NOMO-1 treated with dmso at 0.1 percent for 144 hours (cell line): Measurements from ENCODE around the gene LRRN2.
"Not testable (repeated sequence)": the region's sequence is repeated elsewhere in the genome, so short reads cannot be mapped to it uniquely, and the experiment has no call there.

ENCODE experiments used
- DNase-seq: peaks from one replicate; lab custom pipeline; 2025; ENCODE audit not compliant: unreplicated experiment; lab: John Stamatoyannopoulos, UW

LRRN2 gene

GRCh38 chr1:204633665-204634064 lies 51.9 kb downstream of the LRRN2 start:
- DNase-seq = no peak

GRCh38 chr1:204630132-204630905 lies 55.2 kb downstream of the LRRN2 start:
- no peak for DNase-seq

- DNase-seq = not testable (repeated sequence)
These were observed 56.1 kb downstream of the LRRN2 start for GRCh38 chr1:204629459-204629858.

GRCh38 chr1:204628868-204629267 lies 56.7 kb downstream of the LRRN2 start:
- DNase-seq = no peak

GRCh38 chr1:204627436-204627835 lies 58.1 kb downstream of the LRRN2 start:
- DNase-seq = no peak

- DNase-seq = no peak
These were observed 59.2 kb downstream of the LRRN2 start for GRCh38 chr1:204626381-204626780.

GRCh38 chr1:204624631-204625216 lies 60.8 kb downstream of the LRRN2 start:
- DNase-seq = no peak

GRCh38 chr1:204623894-204624361 lies 61.6 kb downstream of the LRRN2 start:
- no peak for DNase-seq

- no peak for DNase-seq
These were observed 62.1 kb downstream of the LRRN2 start for GRCh38 chr1:204623365-204623893.

- no peak for DNase-seq
These were observed 63.5 kb downstream of the LRRN2 start for GRCh38 chr1:204621996-204622395.

GRCh38 chr1:204621396-204621795 lies 64.1 kb downstream of the LRRN2 start:
- DNase-seq = no peak

GRCh38 chr1:204619721-204620120 lies 65.8 kb downstream of the LRRN2 start:
- no peak for DNase-seq

- DNase-seq = no peak
These were observed 67.3 kb downstream of the LRRN2 start for GRCh38 chr1:204618148-204618760.

- DNase-seq = no peak
These were observed 68.0 kb downstream of the LRRN2 start for GRCh38 chr1:204617256-204618147.

- no peak for DNase-seq
These were observed 68.9 kb downstream of the LRRN2 start for GRCh38 chr1:204616641-204617040.

GRCh38 chr1:204615881-204616280 lies 69.7 kb downstream of the LRRN2 start:
- no peak for DNase-seq

GRCh38 chr1:204613636-204614035 lies 71.9 kb downstream of the LRRN2 start:
- DNase-seq = no peak

GRCh38 chr1:204612326-204612725 lies 73.2 kb downstream of the LRRN2 start:
- DNase-seq = no peak

GRCh38 chr1:204611036-204611435 lies 74.5 kb downstream of the LRRN2 start:
- no peak for DNase-seq

- DNase-seq = no peak
These were observed 77.6 kb downstream of the LRRN2 start for GRCh38 chr1:204607910-204608309.

GRCh38 chr1:204605791-204606190 lies 79.7 kb downstream of the LRRN2 start:
- no peak for DNase-seq
